Tibial nerve (tissue), 4 donors: ENCODE data around the gene ADO.

Experiments
- CTCF ChIP-seq, 5 experiments: fragments of 200-600 bp in 3 of 5; fragments of 450-650 bp in 2 of 5; sonication (generic) in 3 of 5; IDR thresholded peaks; one replicate each; pipeline ENCODE4 v1.5.1; 2016 to 2019; ENCODE audit warnings: antibody characterized with exemption in 5 of 5, mild to moderate bottlenecking in 3 of 5, moderate library complexity in 2 of 5
- EP300 ChIP-seq, 2 donors: sonication (generic); formaldehyde crosslinking; IDR thresholded peaks; one replicate each; pipeline ENCODE4 v1.6.1; 2017; ENCODE audit warnings: antibody characterized with exemption in 2 of 2, mild to moderate bottlenecking in 1 of 2
- POLR2A ChIP-seq, 2 donors: fragments of 450-650 bp; IDR thresholded peaks; one replicate each; pipeline ENCODE4 v1.6.1; 2017; ENCODE audit warnings: antibody characterized with exemption in 2 of 2, mild to moderate bottlenecking in 2 of 2, moderate library complexity in 2 of 2

- no peak for TF ChIP-seq CTCF (IDR thresholded peaks at IDR 0.05)
- no peak for TF ChIP-seq POLR2A (IDR thresholded peaks at IDR 0.05)
- no peak for TF ChIP-seq EP300 (IDR thresholded peaks at IDR 0.05)
Observed at GRCh38 chr10:62844280-62845011, 39.9 kb downstream of the ADO start.
